GM18907 (cell line): ENCODE data around the gene HMX2.
"Not testable (repeated sequence)": the region's sequence is repeated elsewhere in the genome, so short reads cannot be mapped to it uniquely, and the experiment has no call there.

ENCODE experiments used
- ATAC-seq: cut with Tn5 transposase; IDR thresholded peaks from one replicate; pipeline ENCODE4 v1.9.1; 2021; ENCODE audit warnings: mild to moderate bottlenecking, moderate library complexity; ENCODE audit not compliant: unreplicated experiment

HMX2 gene

DNA sequence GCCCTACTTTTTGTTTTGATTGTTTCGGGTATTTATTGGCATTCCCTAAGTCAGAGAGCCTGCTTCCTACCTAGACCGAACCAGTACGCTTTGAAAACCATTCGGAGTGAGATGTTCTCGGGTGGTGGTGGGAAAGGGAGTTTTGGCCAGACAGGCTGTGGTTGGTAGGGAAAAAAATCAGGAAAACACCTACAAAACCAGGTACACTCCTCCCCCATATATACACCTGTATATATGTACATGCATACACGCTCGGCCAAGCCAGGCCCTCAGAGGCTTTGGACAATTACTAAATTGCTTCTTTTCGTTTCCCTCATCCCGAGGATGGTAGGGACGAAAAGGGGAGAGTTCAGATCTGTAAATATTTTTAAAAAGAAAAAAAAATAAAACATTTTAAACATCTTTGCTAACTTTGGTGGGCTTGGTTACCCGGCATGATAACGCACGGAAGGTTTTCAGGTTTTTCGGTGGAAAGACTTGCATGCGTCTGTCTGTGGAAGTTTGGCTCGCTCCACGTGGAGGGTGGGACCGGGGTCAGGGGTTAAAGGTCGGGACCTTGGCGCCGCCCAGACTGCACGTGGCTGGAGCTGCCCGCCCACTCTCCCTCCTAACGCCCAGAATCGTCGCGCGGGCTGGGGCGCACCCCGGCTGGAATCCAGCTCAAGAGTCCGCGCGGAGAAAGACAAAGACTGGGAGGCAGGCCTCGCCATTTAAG, 2.5 kb downstream of the HMX2 start:
- ATAC-seq: no peak

DNA sequence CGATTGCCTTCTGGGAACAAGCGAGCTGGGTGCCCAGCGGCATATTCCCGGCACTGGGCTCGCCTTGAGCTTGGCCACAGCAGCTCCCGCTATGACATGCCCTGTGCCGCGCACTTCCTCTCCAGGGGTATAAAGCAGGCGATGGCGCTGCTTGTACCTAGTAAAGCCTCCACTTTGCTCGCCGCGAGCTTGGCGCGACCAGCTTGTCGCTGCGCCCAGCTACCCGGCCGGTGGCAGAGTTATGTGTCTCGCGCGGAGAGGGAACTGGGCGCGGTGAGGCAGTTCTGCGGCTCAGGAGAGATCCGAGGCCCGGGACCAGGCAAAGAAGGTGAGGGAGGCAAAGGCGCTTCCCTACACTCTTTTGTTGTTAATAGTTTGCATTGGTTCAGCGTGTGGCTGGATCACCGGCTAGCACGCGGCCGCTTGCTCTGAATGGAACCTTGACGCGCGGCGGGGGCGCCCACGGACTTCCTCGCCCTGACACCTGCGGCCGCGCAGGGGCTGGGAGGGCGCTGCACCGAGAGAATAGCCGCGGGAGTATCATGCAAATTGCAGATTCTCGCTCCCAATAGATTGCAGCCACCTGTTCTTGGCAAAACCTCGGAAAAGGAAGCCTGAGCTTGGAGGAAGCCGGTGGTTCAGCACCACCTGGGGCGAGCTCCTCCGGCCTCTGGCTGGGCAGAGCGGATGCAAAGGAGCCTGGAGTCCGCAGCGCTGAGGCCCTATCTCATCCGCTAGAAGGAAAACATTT, 3.2 kb downstream of the HMX2 start:
- no peak for ATAC-seq

DNA sequence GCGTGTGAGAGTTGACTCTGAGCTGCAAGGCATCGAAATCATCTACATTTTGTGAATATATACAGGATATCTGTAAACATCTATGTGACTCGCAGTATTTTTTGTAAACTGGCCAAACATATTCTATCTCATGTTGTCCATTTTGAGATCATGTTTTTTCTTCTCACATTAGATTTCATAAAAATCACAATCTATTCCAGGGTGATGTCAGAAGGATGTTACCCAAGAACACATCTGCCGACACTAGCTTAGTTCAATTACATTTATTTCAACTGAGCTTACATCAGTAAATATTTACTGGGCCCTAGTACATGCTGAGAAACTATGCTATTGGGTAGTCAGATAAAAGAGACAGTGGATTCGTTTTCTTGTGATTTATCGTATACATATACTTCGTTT, 3.8 kb downstream of the HMX2 start:
- no peak for ATAC-seq

DNA sequence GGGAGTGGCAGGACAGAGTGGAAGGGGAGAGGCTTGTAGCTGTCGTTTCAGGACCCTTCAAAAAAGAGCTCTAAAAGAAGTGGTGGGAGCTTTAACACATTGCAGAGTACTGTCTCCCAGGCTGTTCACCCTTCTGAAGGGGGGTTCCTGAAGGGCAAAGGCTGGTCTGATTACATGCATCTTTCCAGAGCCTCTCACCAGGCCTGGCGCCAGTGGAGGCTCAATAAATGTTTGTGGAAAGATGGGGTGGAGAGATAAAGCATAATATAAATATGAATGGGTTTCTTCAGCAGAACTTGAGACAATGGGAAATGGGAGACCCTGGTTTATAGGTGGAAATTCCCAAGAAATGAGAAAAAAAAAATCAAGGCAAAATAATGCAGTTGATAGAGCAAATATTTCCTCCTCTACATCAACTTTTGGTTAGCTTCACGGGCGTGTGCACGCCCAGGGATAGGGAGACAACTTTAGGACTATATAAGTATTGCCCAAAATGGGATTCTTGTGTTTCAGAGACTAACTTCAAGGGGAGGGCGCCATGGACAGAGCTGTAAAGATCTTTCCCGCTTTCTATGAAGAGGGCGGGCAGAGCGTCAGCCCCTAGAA, 5.7 kb downstream of the HMX2 start:
- ATAC-seq: no peak

DNA sequence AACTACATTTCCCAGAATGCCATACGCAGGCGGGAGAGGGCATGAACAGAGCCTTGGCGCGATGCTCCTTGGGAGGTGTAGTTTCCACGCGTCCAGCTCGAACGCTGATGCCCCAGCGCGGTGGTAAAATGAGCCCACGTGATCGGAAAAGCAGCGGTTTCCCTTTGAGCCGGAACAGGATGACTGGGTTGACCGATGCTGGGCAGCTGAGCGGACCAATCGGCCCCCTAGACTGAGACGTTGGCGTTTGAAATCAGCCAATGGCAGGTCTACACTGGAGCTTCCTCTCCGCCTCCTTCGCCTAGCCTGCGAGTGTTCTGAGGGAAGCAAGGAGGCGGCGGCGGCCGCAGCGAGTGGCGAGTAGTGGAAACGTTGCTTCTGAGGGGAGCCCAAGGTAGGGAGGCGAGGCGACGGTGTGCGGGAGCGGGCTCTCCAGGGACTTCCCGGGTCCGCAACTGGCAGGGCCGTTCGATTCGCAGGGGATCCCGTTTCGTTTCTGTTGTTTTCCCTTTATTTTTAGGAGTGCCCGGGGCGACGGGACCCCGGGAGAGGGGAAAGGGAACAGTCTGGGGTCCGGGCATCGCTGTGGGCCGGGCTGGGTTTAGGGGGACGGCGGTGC, 6.3 kb downstream of the HMX2 start, which contains the start of gene BUB3:
TSS of gene BUB3 (plus strand) at position 311 of the 619 bp plus-strand sequence. CDS start 516 bp downstream, outside the sequence.
- peak; percentile 93 for ATAC-seq

DNA sequence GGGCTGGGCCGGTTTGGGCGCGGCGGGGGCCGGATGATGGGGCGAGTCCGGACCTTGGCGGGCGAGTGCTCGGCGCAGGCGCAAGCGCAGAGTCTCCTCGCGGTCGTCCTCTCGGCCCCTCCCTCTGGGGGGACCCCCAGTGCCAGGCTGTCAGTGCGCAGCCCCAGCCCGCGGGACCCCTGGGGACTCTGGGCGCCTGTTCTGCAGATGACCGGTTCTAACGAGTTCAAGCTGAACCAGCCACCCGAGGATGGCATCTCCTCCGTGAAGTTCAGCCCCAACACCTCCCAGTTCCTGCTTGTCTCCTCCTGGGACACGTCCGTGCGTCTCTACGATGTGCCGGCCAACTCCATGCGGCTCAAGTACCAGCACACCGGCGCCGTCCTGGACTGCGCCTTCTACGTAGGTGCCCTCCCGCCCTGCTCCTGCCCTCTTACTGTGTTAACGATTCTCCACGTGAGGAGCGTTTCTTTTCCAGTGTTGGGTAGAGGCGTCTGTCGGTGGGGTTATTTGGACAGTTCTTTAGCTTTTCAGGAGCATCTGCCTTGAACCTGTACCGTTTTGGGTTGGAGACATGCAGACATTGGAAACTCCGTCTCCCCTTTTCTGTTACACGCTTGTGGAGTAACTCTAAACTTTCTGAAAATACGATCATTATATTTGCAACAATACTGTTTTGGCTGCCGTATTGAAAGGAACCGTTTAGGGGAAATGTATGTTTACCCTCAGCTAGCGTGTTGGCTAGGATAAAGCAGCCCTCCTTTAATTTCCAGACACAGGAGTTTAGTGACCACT, 7.0 kb downstream of the HMX2 start:
- peak; percentile 66 for ATAC-seq

DNA sequence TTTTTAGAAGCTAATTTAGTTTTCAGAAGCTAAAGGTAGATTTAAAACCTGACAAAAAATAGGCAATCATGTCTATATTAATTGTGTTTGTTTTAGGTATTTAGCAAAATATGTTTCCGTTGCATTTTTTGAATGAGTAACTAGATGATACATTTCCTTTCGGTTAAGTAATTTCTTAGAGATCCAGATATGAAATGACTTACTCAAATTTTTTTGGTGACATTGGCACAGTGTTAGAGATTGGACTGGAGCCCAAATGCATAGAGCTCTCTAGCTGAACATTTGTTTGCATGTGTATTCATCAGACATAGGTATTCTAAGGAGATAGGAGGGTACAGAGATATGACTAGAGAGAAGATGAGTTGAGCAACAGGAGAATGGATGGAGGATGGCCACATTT, 8.1 kb downstream of the HMX2 start:
- ATAC-seq: no peak

DNA sequence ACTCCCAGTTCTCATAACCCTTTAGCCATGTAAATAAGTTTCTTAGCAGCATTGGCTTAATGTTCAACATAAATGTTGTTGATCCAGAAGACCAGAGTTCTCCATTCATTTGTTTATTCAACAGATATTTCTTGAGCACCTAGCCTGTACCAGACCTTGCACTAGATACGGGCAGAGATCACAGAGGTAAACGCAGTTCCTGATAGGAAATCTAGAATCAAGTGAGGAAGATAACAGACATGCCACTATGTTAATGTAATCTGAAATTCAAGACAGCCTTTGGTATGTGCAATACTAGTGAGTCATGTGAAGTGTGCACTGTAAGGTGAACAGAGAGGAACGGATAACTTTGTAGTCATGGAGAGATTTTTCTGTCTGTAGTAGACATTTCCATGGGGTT, 9.3 kb downstream of the HMX2 start:
- ATAC-seq: no peak

DNA sequence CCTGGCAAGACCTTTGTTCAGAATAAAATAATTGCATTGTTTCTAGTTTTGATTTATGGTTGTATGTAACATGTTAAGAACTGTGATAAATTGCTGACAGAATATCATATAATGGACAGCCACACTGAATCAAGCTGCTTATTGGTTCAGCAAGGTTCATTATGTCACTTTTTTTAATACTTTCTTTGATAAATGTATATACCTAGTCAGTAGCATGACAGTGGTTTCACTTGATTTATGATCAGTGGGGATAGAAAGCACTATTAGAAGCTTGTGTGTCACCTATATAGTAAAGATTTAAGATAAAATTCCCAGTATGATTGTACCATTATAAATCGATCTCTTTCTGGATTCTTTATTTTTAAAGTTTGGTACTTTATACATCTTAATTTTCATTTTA, 10.7 kb downstream of the HMX2 start:
- no peak for ATAC-seq

DNA sequence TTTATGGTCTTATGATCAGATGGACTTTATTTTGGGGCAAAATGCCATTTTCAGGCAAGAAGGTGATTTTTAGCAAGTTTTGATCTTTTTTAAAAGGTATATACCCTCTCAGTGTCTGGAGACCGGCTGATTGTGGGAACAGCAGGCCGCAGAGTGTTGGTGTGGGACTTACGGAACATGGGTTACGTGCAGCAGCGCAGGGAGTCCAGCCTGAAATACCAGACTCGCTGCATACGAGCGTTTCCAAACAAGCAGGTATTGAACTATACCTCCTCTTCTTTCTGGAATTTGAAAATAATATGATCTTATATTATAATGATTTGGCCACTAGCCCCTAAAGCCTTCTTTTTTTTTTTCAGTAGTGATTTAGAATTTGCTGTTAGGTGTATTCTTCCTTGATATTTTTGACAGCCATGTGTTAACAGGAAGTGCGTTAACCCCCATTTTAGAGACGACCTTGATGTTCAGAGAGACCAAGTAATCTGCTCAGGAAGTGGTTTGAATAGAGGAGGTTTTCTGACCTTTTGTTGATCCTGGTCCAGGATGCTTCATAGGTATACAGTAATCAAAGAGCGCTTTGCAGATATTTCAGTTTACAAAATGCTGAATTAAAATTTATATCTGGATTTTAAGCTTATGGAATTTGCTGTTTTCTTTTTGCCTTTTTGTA, 12.5 kb downstream of the HMX2 start:
- no peak for ATAC-seq

DNA sequence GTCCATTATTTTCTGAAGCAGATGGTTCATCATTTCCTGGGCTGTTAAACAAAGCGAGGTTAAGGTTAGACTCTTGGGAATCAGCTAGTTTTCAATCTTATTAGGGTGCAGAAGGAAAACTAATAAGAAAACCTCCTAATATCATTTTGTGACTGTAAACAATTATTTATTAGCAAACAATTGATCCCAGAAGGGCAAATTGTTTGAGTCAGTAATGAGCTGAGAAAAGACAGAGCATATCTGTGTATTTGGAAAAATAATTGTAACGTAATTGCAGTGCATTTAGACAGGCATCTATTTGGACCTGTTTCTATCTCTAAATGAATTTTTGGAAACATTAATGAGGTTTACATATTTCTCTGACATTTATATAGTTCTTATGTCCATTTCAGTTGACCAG, 16.4 kb downstream of the HMX2 start:
- ATAC-seq: no peak

DNA sequence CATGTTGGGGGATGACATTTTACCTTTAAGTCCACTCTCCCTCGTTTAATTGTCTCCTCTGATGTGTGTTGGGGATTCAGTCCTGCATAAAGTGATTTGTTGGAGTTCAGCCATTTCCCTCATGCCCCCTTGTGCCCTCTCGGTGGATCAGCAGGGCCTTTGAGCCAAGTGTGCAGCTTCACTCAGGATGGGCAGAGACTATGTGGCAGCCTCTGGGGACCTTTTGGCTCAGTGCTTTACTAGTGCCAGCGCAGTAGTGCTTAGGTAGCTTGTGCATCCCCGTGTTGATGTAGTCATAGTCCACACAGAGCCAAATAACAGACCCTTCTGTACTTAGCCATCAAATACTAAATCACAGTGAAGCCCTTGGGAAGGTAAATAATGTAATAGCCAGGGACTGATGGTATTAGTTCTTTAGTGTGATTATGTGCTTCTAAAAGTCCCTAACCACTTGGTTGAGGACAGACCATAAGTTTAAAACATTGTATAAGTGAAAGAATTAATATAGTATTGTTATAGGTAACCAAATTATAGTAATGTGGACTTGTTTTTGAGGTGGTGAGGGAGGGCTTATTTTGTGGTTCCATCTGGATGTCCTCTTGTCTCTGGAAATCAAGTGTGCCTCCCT, 17.6 kb downstream of the HMX2 start:
- ATAC-seq: no peak

DNA sequence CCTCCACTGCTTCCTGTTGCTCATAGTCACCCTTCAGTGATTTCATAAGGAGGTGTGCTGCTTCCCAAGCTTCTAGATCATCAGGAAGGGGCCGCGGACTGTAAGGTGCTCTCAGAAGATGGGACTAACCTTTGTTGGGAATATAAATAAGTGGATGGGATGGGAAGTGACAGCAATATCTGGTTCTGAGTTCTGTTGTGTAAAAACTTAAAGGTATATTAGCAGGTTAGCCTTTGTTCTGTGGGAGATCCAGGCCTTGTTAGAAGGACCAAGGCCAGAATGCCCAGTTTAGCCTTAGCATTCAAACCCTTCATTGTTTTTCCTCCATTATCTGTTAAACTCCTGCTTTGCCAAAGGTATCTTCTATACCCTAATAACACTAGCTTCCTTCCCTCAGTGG, 18.7 kb downstream of the HMX2 start:
- ATAC-seq: no peak

DNA sequence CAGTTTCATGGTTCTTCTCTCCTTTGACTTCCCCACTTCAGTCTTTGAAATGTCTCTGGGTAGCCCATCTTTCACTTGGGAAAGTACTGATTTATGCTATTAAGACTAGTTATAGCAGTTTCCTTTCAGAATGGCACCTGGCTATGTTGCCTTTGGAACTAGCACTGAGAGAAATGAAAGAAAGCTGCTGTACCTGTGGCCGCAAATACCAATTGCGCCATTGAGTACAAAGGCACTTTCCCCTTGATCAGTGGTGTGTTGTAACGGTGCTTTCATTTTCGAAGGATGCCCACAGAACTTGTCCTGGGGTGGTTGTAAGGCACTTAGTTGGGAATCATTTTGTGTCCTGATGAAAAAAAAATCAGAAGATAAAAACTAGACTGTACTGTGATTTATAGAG, 23.0 kb downstream of the HMX2 start:
- ATAC-seq: no peak

DNA sequence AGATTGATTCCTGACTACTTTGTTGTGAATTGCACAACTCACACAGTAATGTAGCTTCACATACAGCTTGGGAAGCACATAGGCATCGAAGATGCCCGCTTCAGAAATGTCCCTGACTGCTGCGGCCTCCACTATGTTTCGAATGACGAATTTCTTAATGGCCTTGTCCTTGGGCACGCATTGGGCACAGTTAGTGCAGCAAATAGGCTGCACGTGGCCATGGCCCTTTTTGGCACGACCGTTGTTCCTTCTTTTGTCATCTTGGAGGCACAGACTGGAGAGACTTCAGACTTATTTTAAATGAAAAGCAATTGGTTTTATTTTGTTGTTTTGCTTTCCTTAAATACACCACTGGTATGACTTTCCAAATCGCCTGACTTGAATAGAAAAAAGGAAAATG, 23.7 kb downstream of the HMX2 start:
- not testable (repeated sequence) for ATAC-seq

DNA sequence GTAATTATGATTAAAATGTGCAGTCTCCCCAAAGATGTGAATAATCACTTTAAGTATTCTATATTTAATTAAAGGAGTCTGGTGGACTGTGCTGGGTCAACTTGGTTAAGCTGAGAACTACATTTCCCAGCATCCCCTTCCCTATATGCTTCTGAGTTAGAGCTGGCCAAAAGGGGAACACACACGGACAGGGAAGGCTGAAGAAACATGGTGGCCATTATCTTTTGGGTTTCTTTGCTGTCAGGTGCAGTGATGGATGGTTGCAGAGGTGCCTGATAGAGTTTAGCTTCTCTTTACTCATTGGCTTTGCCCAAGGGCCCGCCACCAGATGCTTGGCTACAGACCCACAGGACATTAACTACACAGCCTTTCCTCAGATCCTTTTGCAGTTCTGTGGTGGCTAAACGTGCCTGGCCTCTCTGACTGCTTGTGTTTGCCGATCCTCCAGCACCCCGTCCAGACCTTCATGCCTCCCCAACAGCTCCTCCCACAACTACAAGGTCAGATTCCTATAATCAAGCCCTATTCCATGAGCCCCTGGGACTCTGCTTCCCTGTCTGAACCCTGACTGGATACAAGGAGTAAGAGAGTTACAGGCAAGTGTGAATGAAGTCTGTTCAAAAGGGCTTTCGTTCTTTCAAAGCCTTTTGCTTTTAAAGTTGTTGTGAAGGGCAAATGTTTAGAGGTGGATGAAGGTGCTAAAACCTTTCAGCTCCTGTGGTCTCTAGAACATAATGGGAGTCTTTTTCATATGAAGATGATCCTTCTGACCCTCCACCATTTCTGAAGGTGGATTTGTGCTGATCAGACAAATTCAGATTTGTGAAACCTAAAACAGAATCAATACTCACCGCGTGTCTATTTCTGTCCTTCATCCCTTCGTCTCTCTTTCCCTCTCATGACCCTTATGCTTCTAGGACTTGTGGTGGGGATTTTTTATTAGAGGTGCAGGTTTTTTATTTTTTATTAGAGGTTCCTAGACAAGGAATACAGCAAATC, 27.8 kb downstream of the HMX2 start:
- no peak for ATAC-seq

DNA sequence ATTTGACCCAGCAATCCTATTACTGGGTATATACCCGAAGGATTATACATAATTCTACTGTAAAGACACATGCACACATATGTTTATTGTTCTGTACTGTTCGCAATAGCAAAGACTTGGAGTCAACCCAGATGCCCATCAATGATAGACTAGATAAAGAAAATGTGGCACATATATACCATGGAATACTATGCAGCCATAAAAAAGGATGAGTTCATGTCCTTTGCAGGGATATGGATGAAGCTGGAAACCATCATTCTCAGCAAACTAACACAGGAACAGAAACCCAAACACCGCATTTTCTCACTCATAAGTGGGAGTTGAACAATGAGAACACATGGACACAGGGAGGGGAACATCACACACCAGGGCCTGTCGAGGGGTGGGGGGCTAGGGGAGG, 30.5 kb downstream of the HMX2 start:
- ATAC-seq: not testable (repeated sequence)
